ENCODE results near the gene R3HDM4.

Gene R3HDM4

GRCh38 chr19:952680-953444, 39.8 kb upstream of the R3HDM4 start:
- Histone ChIP-seq H3K36me3 (peaks cover under 1% of the 10 kb centered on the region; the same call in 1 of the 2 replicates), H3K27me3 (no peaks in the 10 kb centered on the region), H3K9me3 (no peaks in the 10 kb centered on the region), H3K4me1 (peaks cover 7% of the 10 kb centered on the region), H3K4me3 (ENCODE audit: low read depth, low read length) (no peak overlapping the region)
- TF ChIP-seq CTCF (IDR thresholded peaks at IDR 0.05; ENCODE audit: low read depth, low read length): no peak
- DNase-seq: no peak

- Histone ChIP-seq H3K4me3 (ENCODE audit: low read depth, low read length) (no peak overlapping the region), H3K27me3 (no peaks in the 10 kb centered on the region), H3K36me3 (peaks cover 7% of the 10 kb centered on the region; the same call in 1 of the 2 replicates), H3K4me1 (peaks cover 7% of the 10 kb centered on the region), H3K9me3 (no peaks in the 10 kb centered on the region)
- no peak for DNase-seq
- TF ChIP-seq CTCF (IDR thresholded peaks at IDR 0.05; ENCODE audit: low read depth, low read length): no peak
These were observed 39.1 kb upstream of the R3HDM4 start for GRCh38 chr19:952049-952679.

- no peaks in the 10 kb centered on the region for H3K9me3 ChIP-seq
- no peak overlapping the region for H3K4me3 ChIP-seq (ENCODE audit: low read depth, low read length)
- peaks cover 7% of the 10 kb centered on the region; the same call in 1 of the 2 replicates for H3K36me3 ChIP-seq
- no peak for DNase-seq
- H3K4me1 ChIP-seq: no peaks in the 10 kb centered on the region
- no peaks in the 10 kb centered on the region for H3K27me3 ChIP-seq
- TF ChIP-seq CTCF (IDR thresholded peaks at IDR 0.05; ENCODE audit: low read depth, low read length): no peak
These were observed 37.5 kb upstream of the R3HDM4 start for GRCh38 chr19:950352-951066.

- Histone ChIP-seq H3K36me3 (peaks cover 7% of the 10 kb centered on the region; the same call in 1 of the 2 replicates), H3K27me3 (no peaks in the 10 kb centered on the region), H3K9me3 (no peaks in the 10 kb centered on the region), H3K4me3 (ENCODE audit: low read depth, low read length) (no peak overlapping the region), H3K4me1 (peaks cover 5% of the 10 kb centered on the region)
- TF ChIP-seq CTCF (IDR thresholded peaks at IDR 0.05; ENCODE audit: low read depth, low read length): no peak
- peak; percentile 5 for DNase-seq
These were observed 36.0 kb upstream of the R3HDM4 start for GRCh38 chr19:948842-949496.

GRCh38 chr19:947707-948539, 34.9 kb upstream of the R3HDM4 start:
- Histone ChIP-seq H3K27me3 (no peaks in the 10 kb centered on the region), H3K4me3 (ENCODE audit: low read depth, low read length) (no peak overlapping the region), H3K36me3 (peaks cover 8% of the 10 kb centered on the region), H3K9me3 (no peaks in the 10 kb centered on the region), H3K4me1 (peaks cover 5% of the 10 kb centered on the region)
- no peak for TF ChIP-seq CTCF (IDR thresholded peaks at IDR 0.05; ENCODE audit: low read depth, low read length)
- DNase-seq: peak; percentile 9

Measured in BE2C (cell line).